ENCODE measurements around the gene NPTN. TPM values are rescaled to one million over a fixed set of nuclear protein-coding genes. Genes with fewer than 3 reads are reported as not detected.

NPTN gene
- total RNA-seq, 3 donors from 2014 or later (not counting 1 experiment from before 2014, with no cell fraction given), result 37.9 to 46.9 (median 46.4) TPM

DNA sequence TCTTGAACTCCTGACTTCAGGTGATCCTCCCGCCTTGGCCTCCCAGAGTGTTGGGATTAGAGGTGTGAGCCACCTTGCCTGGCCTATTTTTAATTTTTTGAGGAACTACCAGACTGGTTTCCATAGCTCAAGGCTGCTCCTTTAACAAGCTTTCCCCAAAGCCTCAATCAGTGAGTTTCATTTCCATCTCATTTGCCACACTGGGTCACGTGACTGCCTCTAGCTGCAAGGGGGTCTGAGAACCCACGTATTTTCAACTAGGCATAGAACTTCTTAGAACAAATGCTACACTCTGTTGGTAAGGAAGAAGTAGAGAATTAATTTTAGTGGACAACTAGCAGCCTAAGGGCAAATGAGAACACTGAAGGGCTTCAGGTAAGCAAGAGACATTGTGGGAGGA, 47.9 kb upstream of the NPTN start:
- no peaks in the 10 kb centered on the region for H3K9me3 ChIP-seq (ENCODE audit: control insufficient read depth, insufficient read depth, low read length)
- no peaks in the 10 kb centered on the region for H3K36me3 ChIP-seq (ENCODE audit: control insufficient read depth, insufficient read depth, low read length)
- no peak overlapping the region for H3K4me3 ChIP-seq (ENCODE audit: low read length)
- no peak overlapping the region for H3K27ac Mint-ChIP-seq
- H3K27ac ChIP-seq (ENCODE audit: low read length), result no peak overlapping the region
- 60% methylated on average over 2 of the region's 3 CpGs for WGBS (ENCODE audit: insufficient coverage)
- peaks cover 18% of the 10 kb centered on the region for H3K27me3 ChIP-seq (ENCODE audit: control insufficient read depth, insufficient read depth, low read length)
- H3K9me3 Mint-ChIP-seq, result no peaks in the 10 kb centered on the region
- TF ChIP-seq, protein P1, sequence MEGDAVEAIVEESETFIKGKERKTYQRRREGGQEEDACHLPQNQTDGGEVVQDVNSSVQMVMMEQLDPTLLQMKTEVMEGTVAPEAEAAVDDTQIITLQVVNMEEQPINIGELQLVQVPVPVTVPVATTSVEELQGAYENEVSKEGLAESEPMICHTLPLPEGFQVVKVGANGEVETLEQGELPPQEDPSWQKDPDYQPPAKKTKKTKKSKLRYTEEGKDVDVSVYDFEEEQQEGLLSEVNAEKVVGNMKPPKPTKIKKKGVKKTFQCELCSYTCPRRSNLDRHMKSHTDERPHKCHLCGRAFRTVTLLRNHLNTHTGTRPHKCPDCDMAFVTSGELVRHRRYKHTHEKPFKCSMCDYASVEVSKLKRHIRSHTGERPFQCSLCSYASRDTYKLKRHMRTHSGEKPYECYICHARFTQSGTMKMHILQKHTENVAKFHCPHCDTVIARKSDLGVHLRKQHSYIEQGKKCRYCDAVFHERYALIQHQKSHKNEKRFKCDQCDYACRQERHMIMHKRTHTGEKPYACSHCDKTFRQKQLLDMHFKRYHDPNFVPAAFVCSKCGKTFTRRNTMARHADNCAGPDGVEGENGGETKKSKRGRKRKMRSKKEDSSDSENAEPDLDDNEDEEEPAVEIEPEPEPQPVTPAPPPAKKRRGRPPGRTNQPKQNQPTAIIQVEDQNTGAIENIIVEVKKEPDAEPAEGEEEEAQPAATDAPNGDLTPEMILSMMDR (IDR thresholded peaks at IDR 0.05), result no peak
- H3K36me3 Mint-ChIP-seq, result no peaks in the 10 kb centered on the region
- H3K4me1 Mint-ChIP-seq, result peaks cover 0 to 5% of the 10 kb centered on the region in 2 donors
- peaks cover 12% of the 10 kb centered on the region for H3K4me1 ChIP-seq (ENCODE audit: control insufficient read depth, insufficient read depth, low read length)
- no peak for ATAC-seq
- no peak for DNase-seq
- intact Hi-C loops (cut with micrococcal nuclease), result no loop called here
- no peak overlapping the region for H3K4me3 Mint-ChIP-seq
- H3K27me3 Mint-ChIP-seq (ENCODE audit: low read depth in 2 of 2), result peaks cover 24 to 31% of the 10 kb centered on the region in 2 donors

DNA sequence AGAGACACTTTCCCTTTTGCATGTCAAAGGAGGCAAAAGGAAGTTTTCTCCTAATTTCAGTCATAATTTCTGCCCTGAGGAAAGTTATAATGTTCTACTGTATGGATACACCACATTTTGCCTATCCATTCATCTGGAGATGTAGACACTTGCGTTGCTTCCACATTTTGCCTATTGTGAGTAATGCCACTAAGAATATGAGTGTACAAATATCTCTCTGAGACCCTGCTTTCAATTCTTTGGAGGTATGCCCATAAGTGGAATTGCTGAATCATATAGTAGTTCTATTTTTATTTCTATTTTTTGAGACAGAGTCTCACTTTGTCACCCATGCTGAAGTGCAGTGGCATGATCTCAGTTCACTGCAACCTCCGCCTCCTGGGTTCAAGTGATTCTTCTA, 47.4 kb upstream of the NPTN start:
- WGBS (ENCODE audit: insufficient coverage), result 72% methylated on average over 2 of the region's 2 CpGs
- ATAC-seq, result no peak
- no peak overlapping the region for H3K4me3 ChIP-seq (ENCODE audit: low read length)

DNA sequence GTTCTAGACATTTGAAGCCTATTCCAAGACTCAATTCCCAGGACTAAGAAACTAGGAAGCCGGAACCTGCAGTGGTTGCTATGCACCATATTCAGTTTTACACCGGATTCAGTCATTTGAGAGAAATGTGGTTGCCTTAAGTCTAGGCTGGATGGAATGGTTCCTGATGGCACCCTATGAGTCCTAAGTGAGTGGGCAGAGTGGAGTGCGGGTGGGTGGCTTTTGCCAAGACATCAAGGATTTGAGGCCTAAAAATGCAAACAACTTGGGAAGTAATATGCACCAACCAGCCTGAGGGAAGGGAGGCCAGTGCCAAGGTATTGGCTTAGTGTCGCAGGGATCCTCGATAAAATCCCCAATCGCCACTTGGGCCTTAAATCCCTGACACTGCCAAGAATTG, 46.8 kb upstream of the NPTN start:
- no peak for ATAC-seq
- Mint-ChIP-seq H3K27ac (no peak overlapping the region), H3K27me3 (ENCODE audit: low read depth in 2 of 2) (peaks cover 14 to 20% of the 10 kb centered on the region in 2 donors), H3K4me3 (no peak overlapping the region), H3K4me1 (peaks cover 0 to 3% of the 10 kb centered on the region in 2 donors), H3K36me3 (no peaks in the 10 kb centered on the region), H3K9me3 (no peaks in the 10 kb centered on the region)
- TF ChIP-seq, protein P1 (IDR thresholded peaks at IDR 0.05), result no peak
- Histone ChIP-seq H3K4me3 (ENCODE audit: low read length) (no peak overlapping the region), H3K27me3 (ENCODE audit: control insufficient read depth, insufficient read depth, low read length) (peaks cover 9% of the 10 kb centered on the region), H3K9me3 (ENCODE audit: control insufficient read depth, insufficient read depth, low read length) (no peaks in the 10 kb centered on the region), H3K27ac (ENCODE audit: low read length) (no peak overlapping the region), H3K4me1 (ENCODE audit: control insufficient read depth, insufficient read depth, low read length) (peaks cover 11% of the 10 kb centered on the region), H3K36me3 (ENCODE audit: control insufficient read depth, insufficient read depth, low read length) (no peaks in the 10 kb centered on the region)
- no peak for DNase-seq
- intact Hi-C loops (cut with micrococcal nuclease), result no loop called here
- 96% methylated on average over 6 of the region's 6 CpGs for WGBS (ENCODE audit: insufficient coverage)

More for the DNA sequence above, 47.4 kb upstream of the NPTN start:
- no peak for DNase-seq
- Mint-ChIP-seq H3K27ac (no peak overlapping the region), H3K9me3 (no peaks in the 10 kb centered on the region), H3K4me3 (no peak overlapping the region), H3K4me1 (peaks cover 0 to 5% of the 10 kb centered on the region in 2 donors), H3K27me3 (ENCODE audit: low read depth in 2 of 2) (peaks cover 20 to 26% of the 10 kb centered on the region in 2 donors), H3K36me3 (no peaks in the 10 kb centered on the region)
- H3K27ac ChIP-seq (ENCODE audit: low read length), result no peak overlapping the region
- TF ChIP-seq, protein P1 (IDR thresholded peaks at IDR 0.05), result no peak
- H3K4me1 ChIP-seq (ENCODE audit: control insufficient read depth, insufficient read depth, low read length), result peaks cover 12% of the 10 kb centered on the region
- peaks cover 12% of the 10 kb centered on the region for H3K27me3 ChIP-seq (ENCODE audit: control insufficient read depth, insufficient read depth, low read length)
- no peaks in the 10 kb centered on the region for H3K36me3 ChIP-seq (ENCODE audit: control insufficient read depth, insufficient read depth, low read length)
- intact Hi-C loops (cut with micrococcal nuclease), result no loop called here
- H3K9me3 ChIP-seq (ENCODE audit: control insufficient read depth, insufficient read depth, low read length), result no peaks in the 10 kb centered on the region

DNA sequence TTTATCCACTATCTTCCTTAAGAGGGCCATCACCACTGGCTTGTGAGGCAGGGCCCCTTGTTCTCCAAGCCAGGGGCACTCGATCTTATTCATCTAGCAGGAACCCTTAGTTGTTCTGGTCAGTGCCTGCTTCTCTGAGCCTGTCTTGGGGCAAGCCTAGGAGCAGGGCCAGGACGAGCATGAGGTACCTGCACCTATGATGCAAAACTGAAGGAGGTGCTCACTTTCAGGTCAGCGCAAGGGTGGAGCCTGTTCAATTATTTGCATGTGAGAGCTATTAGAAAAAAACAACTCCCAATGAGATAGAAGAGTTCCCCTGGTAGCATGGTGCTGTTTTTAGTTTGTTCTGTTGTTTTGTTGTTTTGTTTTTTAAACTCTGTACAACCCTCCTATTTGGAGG, 46.0 kb upstream of the NPTN start:
- H3K4me1 ChIP-seq (ENCODE audit: control insufficient read depth, insufficient read depth, low read length), result peaks cover 6% of the 10 kb centered on the region
- WGBS (ENCODE audit: insufficient coverage), result 86% methylated on average over 3 of the region's 3 CpGs
- Mint-ChIP-seq H3K27ac (no peak overlapping the region), H3K4me1 (no peaks in the 10 kb centered on the region), H3K9me3 (no peaks in the 10 kb centered on the region), H3K4me3 (no peak overlapping the region), H3K27me3 (ENCODE audit: low read depth in 2 of 2) (peaks cover 17 to 19% of the 10 kb centered on the region in 2 donors), H3K36me3 (no peaks in the 10 kb centered on the region)
- intact Hi-C loops (cut with micrococcal nuclease), result no loop called here
- no peak overlapping the region for H3K27ac ChIP-seq (ENCODE audit: low read length)
- peaks cover 4% of the 10 kb centered on the region for H3K27me3 ChIP-seq (ENCODE audit: control insufficient read depth, insufficient read depth, low read length)
- ATAC-seq (no peak), DNase-seq (no peak)
- no peaks in the 10 kb centered on the region for H3K36me3 ChIP-seq (ENCODE audit: control insufficient read depth, insufficient read depth, low read length)
- TF ChIP-seq, protein P1 (IDR thresholded peaks at IDR 0.05), result no peak
- no peaks in the 10 kb centered on the region for H3K9me3 ChIP-seq (ENCODE audit: control insufficient read depth, insufficient read depth, low read length)
- no peak overlapping the region for H3K4me3 ChIP-seq (ENCODE audit: low read length)
